ENCODE data around the gene GPAT3.
A peak's percentile ranks its signal among the peaks of the same experiment; 100 is the strongest.

Gene GPAT3

GRCh38 chr4:83522239-83522638, 13.7 kb upstream of the GPAT3 start:
- FAIRE-seq (no peak), DNase-seq (ENCODE audit: insufficient read length, low spot score) (no peak)
- TF ChIP-seq POLR2A (IDR thresholded peaks at IDR 0.05; ENCODE audit: low read depth, low read length), result no peak

- FAIRE-seq, result no peak
- no peak for DNase-seq (ENCODE audit: insufficient read length, low spot score)
- TF ChIP-seq POLR2A (IDR thresholded peaks at IDR 0.05; ENCODE audit: low read depth, low read length), result no peak
Measured at GRCh38 chr4:83527671-83528070, 8.2 kb upstream of the GPAT3 start.

GRCh38 chr4:83536362-83537272, 709 bp downstream of the GPAT3 start:
- no peak for DNase-seq (ENCODE audit: insufficient read length, low spot score)

GRCh38 chr4:83542225-83542624, 6.3 kb downstream of the GPAT3 start:
- FAIRE-seq (no peak), DNase-seq (ENCODE audit: insufficient read length, low spot score) (no peak)
- TF ChIP-seq POLR2A (IDR thresholded peaks at IDR 0.05; ENCODE audit: low read depth, low read length), result no peak

More at GRCh38 chr4:83536362-83537272, 709 bp downstream of the GPAT3 start:
- no peak for TF ChIP-seq POLR2A (IDR thresholded peaks at IDR 0.05; ENCODE audit: low read depth, low read length)
- FAIRE-seq, result no peak

- no peak for FAIRE-seq
- no peak for TF ChIP-seq POLR2A (IDR thresholded peaks at IDR 0.05; ENCODE audit: low read depth, low read length)
- DNase-seq (ENCODE audit: insufficient read length, low spot score), result no peak
Measured at GRCh38 chr4:83546786-83547185, 10.9 kb downstream of the GPAT3 start.

- FAIRE-seq, result peak; percentile 95
- no peak for TF ChIP-seq POLR2A (IDR thresholded peaks at IDR 0.05; ENCODE audit: low read depth, low read length)
Measured at GRCh38 chr4:83548151-83548905, 12.4 kb downstream of the GPAT3 start.

GRCh38 chr4:83552083-83552482, 16.2 kb downstream of the GPAT3 start:
- DNase-seq (ENCODE audit: insufficient read length, low spot score), result no peak
- no peak for TF ChIP-seq POLR2A (IDR thresholded peaks at IDR 0.05; ENCODE audit: low read depth, low read length)
- FAIRE-seq, result no peak

More at GRCh38 chr4:83548151-83548905, 12.4 kb downstream of the GPAT3 start:
- peak; percentile 37 for DNase-seq (ENCODE audit: insufficient read length, low spot score)

GRCh38 chr4:83552924-83553323, 17.0 kb downstream of the GPAT3 start:
- DNase-seq (ENCODE audit: insufficient read length, low spot score), result no peak
- no peak for FAIRE-seq
- no peak for TF ChIP-seq POLR2A (IDR thresholded peaks at IDR 0.05; ENCODE audit: low read depth, low read length)

GRCh38 chr4:83556006-83556707, 20.2 kb downstream of the GPAT3 start:
- FAIRE-seq (no peak), DNase-seq (ENCODE audit: insufficient read length, low spot score) (no peak)
- TF ChIP-seq POLR2A (IDR thresholded peaks at IDR 0.05; ENCODE audit: low read depth, low read length), result no peak

GRCh38 chr4:83556816-83557215, 20.9 kb downstream of the GPAT3 start:
- no peak for FAIRE-seq
- TF ChIP-seq POLR2A (IDR thresholded peaks at IDR 0.05; ENCODE audit: low read depth, low read length), result no peak
- DNase-seq (ENCODE audit: insufficient read length, low spot score), result no peak

- FAIRE-seq, result no peak
- no peak for TF ChIP-seq POLR2A (IDR thresholded peaks at IDR 0.05; ENCODE audit: low read depth, low read length)
- no peak for DNase-seq (ENCODE audit: insufficient read length, low spot score)
Measured at GRCh38 chr4:83558059-83558653, 22.2 kb downstream of the GPAT3 start.

GRCh38 chr4:83558680-83559079, 22.8 kb downstream of the GPAT3 start:
- no peak for FAIRE-seq
- TF ChIP-seq POLR2A (IDR thresholded peaks at IDR 0.05; ENCODE audit: low read depth, low read length), result no peak
- DNase-seq (ENCODE audit: insufficient read length, low spot score), result no peak

GRCh38 chr4:83560523-83560922, 24.6 kb downstream of the GPAT3 start:
- DNase-seq (ENCODE audit: insufficient read length, low spot score), result no peak
- TF ChIP-seq POLR2A (IDR thresholded peaks at IDR 0.05; ENCODE audit: low read depth, low read length), result no peak
- FAIRE-seq, result no peak

Data from H54 (cell line).